Vagina (tissue), 2 donors: Measurements from ENCODE around the gene DPYSL3. TPM values are rescaled to one million over a fixed set of nuclear protein-coding genes. Genes with fewer than 3 reads are reported as not detected.

Source experiments
- DNase-seq, 2 donors: peaks; one replicate each; pipeline ENCODE4 v3.0.0-alpha.2; 2017; ENCODE audit errors: extremely low spot score in 2 of 2
- H3K27ac ChIP-seq: fragments of 200-600 bp; sonication (generic); one replicate; pipeline ENCODE4 v1.5.1; 2019
- H3K27me3 ChIP-seq: fragments of 200-600 bp; sonication (generic); one replicate; pipeline ENCODE4 v1.5.1; 2019
- H3K36me3 ChIP-seq, 2 donors: fragments of 200-600 bp; sonication (generic); one replicate each; pipeline ENCODE4 v1.5.1; 2017 to 2019
- H3K4me1 ChIP-seq: fragments of 200-600 bp; sonication (generic); one replicate; pipeline ENCODE4 v1.5.1; 2019
- H3K4me3 ChIP-seq, 2 donors: fragments of 200-600 bp; sonication (generic); 1 replicate in 1 of 2; 2 replicates in 1 of 2; pipeline ENCODE4 v1.5.1; 2016 to 2019
- H3K9me3 ChIP-seq: fragments of 200-600 bp; sonication (generic); one replicate; pipeline ENCODE4 v1.5.1; 2019
- POLR2A ChIP-seq, 2 donors: fragments of 450-650 bp; IDR thresholded peaks; one replicate each; pipeline ENCODE4 v1.6.1; 2017; ENCODE audit warnings: antibody characterized with exemption in 2 of 2, mild to moderate bottlenecking in 2 of 2, moderate library complexity in 2 of 2
- POLR2AphosphoS5 ChIP-seq, 2 donors: sonication (generic); formaldehyde crosslinking; IDR thresholded peaks; one replicate each; pipeline ENCODE4 v1.9.0; 2017; ENCODE audit warnings: antibody characterized with exemption in 2 of 2, mild to moderate bottlenecking in 2 of 2, low read depth in 1 of 2; ENCODE audit not compliant: insufficient read depth in 1 of 2
- intact Hi-C: fragments of 100-400 bp; cut with DNase I; formaldehyde crosslinking; loops from one replicate; pipeline ENCODE4 v1.15.1; 2023
- total RNA-seq: library from RNA; depleted of rRNA; stranded (reverse); fragments of >200 nt; gene quantifications from one replicate; pipeline ENCODE4 v1.2.3, GENCODE V29; 2016
- TF ChIP-seq, protein P1 (sequence below), 3 experiments: fragments of 450-650 bp in 2 of 3; fragments of 200-600 bp in 1 of 3; sonication (generic) in 1 of 3; IDR thresholded peaks; one replicate each; pipeline ENCODE4 v1.5.1; 2017 to 2019; ENCODE audit warnings: antibody characterized with exemption in 3 of 3, mild to moderate bottlenecking in 2 of 3, moderate library complexity in 2 of 3

The DPYSL3 gene
- total RNA-seq, 1 donor from 2014 or later: 68.5 TPM

GRCh38 chr5:147382776-147383175 is 127.1 kb downstream of the DPYSL3 start:
- no peaks in the 10 kb centered on the region for H3K9me3 ChIP-seq
- no peaks in the 10 kb centered on the region for H3K27me3 ChIP-seq
- TF ChIP-seq POLR2A (IDR thresholded peaks at IDR 0.05): no peak
- TF ChIP-seq, protein P1, sequence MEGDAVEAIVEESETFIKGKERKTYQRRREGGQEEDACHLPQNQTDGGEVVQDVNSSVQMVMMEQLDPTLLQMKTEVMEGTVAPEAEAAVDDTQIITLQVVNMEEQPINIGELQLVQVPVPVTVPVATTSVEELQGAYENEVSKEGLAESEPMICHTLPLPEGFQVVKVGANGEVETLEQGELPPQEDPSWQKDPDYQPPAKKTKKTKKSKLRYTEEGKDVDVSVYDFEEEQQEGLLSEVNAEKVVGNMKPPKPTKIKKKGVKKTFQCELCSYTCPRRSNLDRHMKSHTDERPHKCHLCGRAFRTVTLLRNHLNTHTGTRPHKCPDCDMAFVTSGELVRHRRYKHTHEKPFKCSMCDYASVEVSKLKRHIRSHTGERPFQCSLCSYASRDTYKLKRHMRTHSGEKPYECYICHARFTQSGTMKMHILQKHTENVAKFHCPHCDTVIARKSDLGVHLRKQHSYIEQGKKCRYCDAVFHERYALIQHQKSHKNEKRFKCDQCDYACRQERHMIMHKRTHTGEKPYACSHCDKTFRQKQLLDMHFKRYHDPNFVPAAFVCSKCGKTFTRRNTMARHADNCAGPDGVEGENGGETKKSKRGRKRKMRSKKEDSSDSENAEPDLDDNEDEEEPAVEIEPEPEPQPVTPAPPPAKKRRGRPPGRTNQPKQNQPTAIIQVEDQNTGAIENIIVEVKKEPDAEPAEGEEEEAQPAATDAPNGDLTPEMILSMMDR (IDR thresholded peaks at IDR 0.05): no peak
- TF ChIP-seq POLR2AphosphoS5 (IDR thresholded peaks at IDR 0.05; ENCODE audit: insufficient read depth in 1 of 2, low read depth in 1 of 2): no peak
- no peak for DNase-seq
- H3K27ac ChIP-seq: no peak overlapping the region
- no peaks in the 10 kb centered on the region for H3K36me3 ChIP-seq
- H3K4me1 ChIP-seq: no peaks in the 10 kb centered on the region
- intact Hi-C loops: no loop called here
- no peak overlapping the region for H3K4me3 ChIP-seq

DNA sequence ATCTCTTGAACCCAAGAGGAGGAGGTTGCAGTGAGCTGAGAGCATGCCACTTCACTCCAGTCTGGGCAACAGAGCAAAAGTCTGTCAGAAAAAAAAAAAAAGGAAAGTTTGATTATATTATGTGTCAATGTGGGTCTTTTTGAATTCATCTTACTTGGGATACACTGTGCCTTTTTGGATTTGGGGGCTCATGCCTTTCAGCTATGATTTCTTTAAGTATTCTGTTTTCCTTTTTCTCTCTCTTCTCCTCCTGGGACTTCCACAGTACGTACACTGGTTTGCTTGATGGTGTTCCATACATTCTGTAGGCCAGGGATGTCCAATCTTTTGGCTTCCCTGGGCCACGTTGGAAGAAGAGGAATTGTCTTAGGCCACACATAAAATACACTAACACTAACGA is 128.3 kb downstream of the DPYSL3 start:
- TF ChIP-seq, protein P1 (IDR thresholded peaks at IDR 0.05): no peak
- TF ChIP-seq POLR2A (IDR thresholded peaks at IDR 0.05) (no peak), POLR2AphosphoS5 (IDR thresholded peaks at IDR 0.05; ENCODE audit: insufficient read depth in 1 of 2, low read depth in 1 of 2) (no peak)
- Histone ChIP-seq H3K4me3 (no peak overlapping the region), H3K27ac (no peak overlapping the region), H3K36me3 (no peaks in the 10 kb centered on the region), H3K9me3 (no peaks in the 10 kb centered on the region), H3K27me3 (no peaks in the 10 kb centered on the region), H3K4me1 (no peaks in the 10 kb centered on the region)
- intact Hi-C loops: no loop called here
- DNase-seq: no peak

GRCh38 chr5:147377682-147378081 is 132.2 kb downstream of the DPYSL3 start:
- no peaks in the 10 kb centered on the region for H3K36me3 ChIP-seq
- TF ChIP-seq, protein P1 (IDR thresholded peaks at IDR 0.05): no peak
- TF ChIP-seq POLR2A (IDR thresholded peaks at IDR 0.05) (no peak), POLR2AphosphoS5 (IDR thresholded peaks at IDR 0.05; ENCODE audit: insufficient read depth in 1 of 2, low read depth in 1 of 2) (no peak)
- DNase-seq: no peak
- H3K9me3 ChIP-seq: no peaks in the 10 kb centered on the region
- H3K27ac ChIP-seq: no peak overlapping the region
- intact Hi-C loops: loop anchor here (10.0 kb wide), 1 partner anchor 153 kb away; no protein-coding TSS in a partner anchor
- H3K4me3 ChIP-seq: no peak overlapping the region
- H3K4me1 ChIP-seq: no peaks in the 10 kb centered on the region
- no peaks in the 10 kb centered on the region for H3K27me3 ChIP-seq

DNA sequence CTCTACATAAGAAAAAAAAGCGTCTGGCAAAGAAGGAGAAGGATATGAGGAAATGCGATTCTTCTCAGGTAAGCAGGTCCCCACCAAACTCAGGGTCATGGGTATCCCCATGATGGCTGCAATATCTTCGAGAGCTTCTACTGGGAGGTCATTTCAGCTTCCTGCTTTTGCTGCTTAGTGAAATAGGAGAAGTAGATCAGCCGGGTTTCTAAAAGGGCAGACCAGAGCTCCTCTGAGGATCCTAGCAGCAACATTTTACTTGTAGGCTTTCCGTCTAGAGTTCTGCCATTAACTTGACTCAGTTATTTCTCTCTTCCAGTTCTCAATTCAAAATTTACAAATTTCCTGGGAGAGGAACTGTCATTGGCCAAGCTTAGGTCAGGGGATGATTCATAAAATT is 134.7 kb downstream of the DPYSL3 start:
- Histone ChIP-seq H3K4me1 (no peaks in the 10 kb centered on the region), H3K27me3 (no peaks in the 10 kb centered on the region), H3K4me3 (no peak overlapping the region), H3K9me3 (no peaks in the 10 kb centered on the region), H3K27ac (no peak overlapping the region), H3K36me3 (no peaks in the 10 kb centered on the region)
- intact Hi-C loops: loop anchor here (10.0 kb wide), 1 partner anchor 150 kb away; no protein-coding TSS in a partner anchor
- DNase-seq: no peak
- TF ChIP-seq, protein P1 (IDR thresholded peaks at IDR 0.05): no peak

DNA sequence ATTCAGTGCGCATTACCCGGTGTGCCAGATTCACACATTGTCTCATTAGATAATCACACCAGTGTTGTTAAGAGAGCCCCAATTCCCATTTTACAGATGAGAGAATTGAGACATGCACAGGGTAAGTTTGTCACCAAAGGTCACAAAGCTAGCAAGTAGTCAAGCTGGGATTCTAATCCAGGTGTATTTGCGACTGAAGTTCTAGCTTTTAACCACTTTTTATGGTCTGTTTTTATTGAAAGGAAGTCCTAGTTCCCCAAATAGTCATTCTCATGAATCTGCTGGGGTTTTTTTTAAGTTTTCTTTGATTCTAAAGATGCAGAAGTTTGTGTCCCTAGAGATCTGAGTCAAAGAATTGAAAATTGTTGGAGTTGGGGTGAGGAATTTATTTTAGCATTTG is 136.5 kb downstream of the DPYSL3 start:
- no peak overlapping the region for H3K4me3 ChIP-seq
- no peaks in the 10 kb centered on the region for H3K4me1 ChIP-seq
- H3K27me3 ChIP-seq: no peaks in the 10 kb centered on the region
- no peaks in the 10 kb centered on the region for H3K9me3 ChIP-seq
- intact Hi-C loops: loop anchor here (10.0 kb wide), 1 partner anchor 149 kb away; no protein-coding TSS in a partner anchor
- no peak for TF ChIP-seq POLR2A (IDR thresholded peaks at IDR 0.05)
- H3K27ac ChIP-seq: no peak overlapping the region
- no peaks in the 10 kb centered on the region for H3K36me3 ChIP-seq
- no peak for DNase-seq
